CD4-positive, alpha-beta T cell treated with Interleukin-10 for 1 hour (primary cell): ENCODE results near the gene BTRC.

Experiments
- DNase-seq: peaks from one replicate; pipeline ENCODE4 v3.0.0-alpha.2; 2020

BTRC gene

GRCh38 chr10:101487399-101487798 lies 133.4 kb downstream of the BTRC start:
- DNase-seq = no peak

GRCh38 chr10:101489355-101489754 lies 135.4 kb downstream of the BTRC start:
- no peak for DNase-seq

DNA sequence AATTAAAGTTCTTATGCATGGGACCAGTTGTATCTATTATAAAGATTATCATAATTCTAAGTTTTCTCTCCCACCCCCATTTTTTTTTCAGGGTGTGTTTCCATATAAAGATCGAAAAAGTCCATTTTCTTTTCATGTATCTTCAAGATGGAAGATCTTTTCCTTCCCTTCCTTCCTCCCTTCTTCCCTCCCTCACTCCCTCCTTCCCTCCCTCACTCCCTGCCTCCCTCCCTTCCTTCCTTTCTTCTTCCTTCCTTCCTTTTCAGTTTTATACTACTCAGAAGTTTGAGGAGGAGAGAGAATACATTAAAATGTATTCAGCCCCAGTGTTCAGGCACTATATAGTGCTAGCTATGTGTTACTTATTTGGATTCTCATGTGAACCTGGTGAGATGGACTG lies 136.1 kb downstream of the BTRC start:
- no peak for DNase-seq

DNA sequence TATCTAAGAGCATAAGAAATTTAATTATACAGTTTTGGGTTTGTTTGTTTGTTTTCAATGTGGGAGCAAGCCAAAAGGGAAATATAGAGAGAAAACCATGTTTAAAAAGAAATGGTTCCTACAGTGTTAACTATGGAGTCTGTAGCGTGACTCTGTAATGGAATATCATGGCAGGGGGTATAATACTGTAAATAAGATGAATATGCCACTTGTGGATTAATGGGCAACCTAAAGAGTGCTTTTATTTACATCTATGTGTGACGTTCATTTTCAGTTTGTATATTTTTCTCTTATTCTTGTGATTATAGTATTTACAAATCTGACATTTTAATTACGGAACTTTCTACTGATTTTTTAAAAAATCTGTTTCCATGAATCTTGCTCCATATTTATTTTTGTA lies 138.2 kb downstream of the BTRC start:
- no peak for DNase-seq

DNA sequence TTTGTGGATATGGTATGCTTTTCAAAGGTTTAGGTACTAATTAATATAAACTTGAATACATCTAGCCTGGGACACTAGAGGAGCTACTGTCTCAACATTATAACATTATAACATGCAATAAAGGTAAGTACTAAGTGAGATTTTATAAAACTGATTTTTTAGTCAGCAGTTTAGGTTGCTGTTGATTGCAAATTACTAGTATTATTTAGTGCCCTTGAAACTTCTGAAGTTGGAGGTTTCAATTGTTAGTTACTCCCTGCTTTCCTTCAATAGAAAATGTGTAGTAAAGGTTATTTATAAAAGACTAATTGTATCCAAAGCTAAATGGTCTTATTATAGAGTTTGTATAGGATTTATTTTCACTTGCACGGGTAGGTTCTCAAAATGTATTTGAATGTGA lies 138.8 kb downstream of the BTRC start:
- DNase-seq = no peak

- no peak for DNase-seq
Measured at GRCh38 chr10:101493249-101493648, 139.3 kb downstream of the BTRC start.

GRCh38 chr10:101493782-101494281 lies 139.9 kb downstream of the BTRC start:
- DNase-seq = no peak

DNA sequence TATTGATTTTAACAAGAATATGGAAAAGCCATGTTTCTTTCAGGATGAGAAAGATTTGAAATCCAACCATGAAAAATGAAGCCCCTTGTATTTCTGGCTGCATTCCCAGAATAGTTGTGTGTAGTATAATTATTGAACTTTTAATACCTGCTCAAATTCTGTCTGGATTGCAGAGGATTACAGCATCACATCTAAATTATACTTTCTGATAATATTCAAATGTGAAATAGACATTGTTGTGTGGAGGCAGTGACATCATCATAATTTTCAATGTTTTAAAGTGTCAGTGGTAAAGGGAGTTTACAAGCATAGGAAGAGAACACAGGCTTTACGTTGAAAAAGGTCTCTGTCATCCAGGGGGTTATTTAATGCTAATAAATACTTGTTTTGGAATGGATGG lies 140.7 kb downstream of the BTRC start:
- no peak for DNase-seq

GRCh38 chr10:101495324-101495925 lies 141.5 kb downstream of the BTRC start:
- no peak for DNase-seq

- DNase-seq = no peak
Measured at GRCh38 chr10:101504438-101504837, 150.5 kb downstream of the BTRC start.

DNA sequence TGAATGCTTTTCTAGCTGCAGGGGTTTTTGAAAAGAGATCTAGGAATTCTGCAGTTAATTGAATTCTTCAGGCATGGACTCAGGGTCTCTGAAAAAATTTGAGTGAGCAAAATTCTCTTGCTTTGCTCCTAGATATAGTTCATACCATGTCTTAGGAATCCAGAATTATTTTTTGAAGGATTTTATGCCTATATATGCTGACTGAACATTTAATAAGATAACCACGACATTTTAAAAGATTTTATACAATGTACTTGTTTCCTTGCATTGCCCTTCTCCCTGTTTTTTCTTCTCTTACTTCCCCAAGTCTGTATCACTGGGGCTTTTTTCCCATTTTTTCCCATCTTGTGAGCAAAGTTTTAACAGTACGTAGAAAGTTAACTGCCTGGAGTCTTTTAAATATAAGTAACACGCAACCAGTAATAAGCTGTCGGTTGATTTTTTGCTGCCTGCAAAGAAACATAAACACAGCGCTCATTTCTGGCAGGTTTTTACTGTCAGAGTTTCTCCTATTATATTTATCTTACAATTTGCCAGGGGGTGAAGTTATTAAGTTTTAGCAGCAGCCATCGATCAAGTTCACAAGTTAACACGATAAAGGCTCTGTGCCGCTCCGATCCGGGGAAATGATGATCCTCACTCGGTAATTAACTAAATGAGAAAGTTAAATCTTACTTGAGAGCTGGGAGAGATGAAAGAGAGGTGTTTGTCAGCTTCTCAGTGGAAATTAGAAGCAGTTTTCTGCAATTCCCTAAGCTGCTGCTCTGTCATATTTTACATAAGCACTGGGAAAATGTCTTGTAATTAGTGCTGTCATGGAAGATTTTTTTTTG lies 153.1 kb downstream of the BTRC start:
- DNase-seq = no peak

DNA sequence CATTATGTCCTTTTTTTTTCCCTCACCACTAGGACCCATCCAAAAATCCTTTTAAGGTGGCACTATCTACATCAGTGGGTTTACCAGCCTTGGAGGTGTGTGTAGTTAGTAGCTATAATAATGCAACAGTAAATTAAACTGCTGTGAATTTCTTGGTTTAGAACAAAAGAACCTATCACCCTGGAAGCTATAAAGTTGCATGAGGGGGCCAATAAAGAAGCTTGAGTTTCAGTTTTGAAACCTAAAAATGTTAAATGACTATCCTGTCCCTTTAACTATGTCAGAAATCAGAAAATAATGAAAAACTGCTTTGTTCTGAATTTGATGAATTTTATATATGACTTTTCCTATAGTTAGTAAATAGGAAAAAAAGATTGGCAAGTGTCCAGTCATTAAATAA lies 153.9 kb downstream of the BTRC start:
- no peak for DNase-seq

DNA sequence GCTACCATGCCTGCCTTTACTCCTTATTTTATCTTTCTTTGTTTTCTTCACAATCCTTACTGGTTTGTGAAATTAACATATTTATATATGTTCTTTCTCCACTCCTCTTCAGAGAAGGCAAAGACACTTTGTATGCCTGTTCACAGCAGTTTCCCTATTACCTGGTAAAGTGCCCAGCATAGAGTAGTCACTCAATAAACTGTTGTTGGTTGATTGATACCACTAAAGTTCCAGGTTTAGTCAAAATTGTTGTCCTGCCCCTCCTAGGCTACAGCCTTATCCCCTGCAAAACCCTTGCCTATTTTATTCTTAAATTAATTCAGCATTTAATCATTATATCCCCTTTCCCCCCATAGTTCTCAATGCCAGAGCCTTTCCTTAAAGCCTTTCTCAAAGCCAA lies 158.0 kb downstream of the BTRC start:
- no peak for DNase-seq

GRCh38 chr10:101512738-101513137 lies 158.8 kb downstream of the BTRC start:
- DNase-seq = no peak

DNA sequence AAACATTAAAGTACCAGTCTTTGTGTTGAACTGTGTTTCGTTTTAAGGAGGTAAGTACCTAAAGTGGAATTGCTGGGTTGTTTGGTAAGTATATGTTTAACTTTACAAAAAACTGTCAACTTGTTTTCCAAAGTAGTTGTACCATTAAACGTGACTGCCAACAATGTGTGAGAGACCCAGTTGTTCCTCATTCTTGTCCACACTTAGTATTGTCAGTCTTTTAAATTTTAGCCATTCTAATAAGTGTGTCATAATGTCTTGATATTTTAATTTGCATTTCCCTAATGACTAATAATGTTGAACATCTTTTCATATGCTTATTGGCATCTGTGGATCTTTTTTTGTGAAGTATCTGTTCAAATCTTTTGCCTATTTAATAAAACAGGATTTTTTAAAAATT lies 159.8 kb downstream of the BTRC start:
- DNase-seq = no peak

DNA sequence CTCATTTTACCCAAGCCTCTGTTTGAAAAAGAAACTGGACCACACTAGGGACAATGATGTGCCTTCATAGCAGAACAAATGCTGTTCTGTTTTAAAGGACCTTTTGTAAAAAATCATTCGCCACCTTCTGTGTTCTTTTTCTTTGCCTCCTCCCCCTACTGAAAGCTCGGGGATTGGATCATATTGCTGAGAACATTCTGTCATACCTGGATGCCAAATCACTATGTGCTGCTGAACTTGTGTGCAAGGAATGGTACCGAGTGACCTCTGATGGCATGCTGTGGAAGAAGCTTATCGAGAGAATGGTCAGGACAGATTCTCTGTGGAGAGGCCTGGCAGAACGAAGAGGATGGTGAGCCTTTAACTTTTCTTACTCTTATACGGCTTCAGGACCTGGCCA lies 171.9 kb downstream of the BTRC start:
- DNase-seq = no peak

- no peak for DNase-seq
Measured at GRCh38 chr10:101529207-101529606, 175.2 kb downstream of the BTRC start.

- DNase-seq = no peak
Measured at GRCh38 chr10:101529725-101530553, 176.0 kb downstream of the BTRC start.

- DNase-seq = no peak
Measured at GRCh38 chr10:101535949-101536348, 182.0 kb downstream of the BTRC start.

DNA sequence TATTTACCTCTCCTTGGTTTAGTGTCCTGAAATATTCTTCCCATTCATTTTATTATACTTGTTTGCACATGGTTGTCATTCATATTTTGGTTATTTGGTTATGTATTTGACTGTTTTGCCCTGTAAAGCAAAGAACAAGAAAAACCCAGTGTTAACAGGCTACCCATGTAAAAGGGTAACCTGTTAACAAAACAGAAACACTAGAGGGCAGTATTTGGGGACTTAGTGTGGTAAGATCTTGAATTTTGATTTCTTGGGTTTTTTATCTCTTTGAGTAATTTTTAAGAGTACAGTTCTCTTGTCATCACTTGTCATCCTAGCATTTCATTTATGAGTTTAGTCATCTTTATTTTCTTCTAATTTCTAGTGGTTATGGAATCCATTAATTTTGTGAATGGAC lies 182.8 kb downstream of the BTRC start:
- peak; percentile 40 for DNase-seq

GRCh38 chr10:101538446-101538845 lies 184.5 kb downstream of the BTRC start:
- no peak for DNase-seq

- DNase-seq = no peak
Measured at GRCh38 chr10:101545898-101546297, 191.9 kb downstream of the BTRC start.

GRCh38 chr10:101550965-101551364 lies 197.0 kb downstream of the BTRC start:
- DNase-seq = no peak

DNA sequence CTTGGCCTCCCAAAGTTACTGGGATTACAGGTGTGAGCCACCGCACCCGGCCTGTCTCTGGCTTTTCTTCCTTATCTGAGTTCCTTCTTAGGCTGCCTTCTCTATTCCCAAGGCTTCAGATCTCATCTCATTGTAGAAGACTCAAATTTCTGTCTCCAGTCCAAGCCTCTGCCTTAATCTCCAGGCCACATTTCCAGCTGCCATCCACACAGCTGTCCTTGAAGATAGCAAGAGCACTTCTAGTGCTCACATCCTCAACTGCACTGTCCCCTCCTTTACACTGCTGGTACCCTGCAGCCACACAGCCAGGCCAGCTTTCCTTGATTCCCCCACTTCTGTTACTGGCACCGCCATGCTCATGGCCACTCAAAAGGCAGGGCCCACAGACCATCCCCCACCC lies 198.5 kb downstream of the BTRC start:
- DNase-seq = no peak
